ENCODE measurements around the gene ENPEP. TPM values are rescaled to one million over a fixed set of nuclear protein-coding genes. Genes with fewer than 3 reads are reported as not detected.

The ENPEP gene
- total and polyA plus RNA-seq, 2 donors from 2014 or later: 39.9 to 83.2 TPM

- FAIRE-seq (no peak), DNase-seq (no peak)
- Histone ChIP-seq H3K4me1 (ENCODE audit: control insufficient read depth in 2 of 3, insufficient read depth in 2 of 3, low read depth in 1 of 3, low read length in 3 of 3) (peaks cover 0 to 20% (median 4%) of the 10 kb centered on the region in 3 donors), H3K4me3 (ENCODE audit: low read length in 3 of 3) (peak overlapping the region in 1 of 3 donors; percentile 25), H3K36me3 (ENCODE audit: control insufficient read depth in 2 of 3, insufficient read depth in 3 of 3, low read length in 3 of 3) (no peaks in the 10 kb centered on the region), H3K27me3 (ENCODE audit: control insufficient read depth, insufficient read depth, low read length) (no peaks in the 10 kb centered on the region), H3K9ac (ENCODE audit: low read length in 3 of 3) (no peak overlapping the region), H3K9me3 (ENCODE audit: control insufficient read depth in 2 of 3, insufficient read depth in 1 of 3, low read length in 3 of 3) (no peaks in the 10 kb centered on the region), H3K27ac (ENCODE audit: low read depth in 2 of 2, low read length in 2 of 2) (peak overlapping the region in 1 of 2 donors; percentile 28)
- intact Hi-C loops (cut with DNase I): no loop called here
- TF ChIP-seq, protein P1, sequence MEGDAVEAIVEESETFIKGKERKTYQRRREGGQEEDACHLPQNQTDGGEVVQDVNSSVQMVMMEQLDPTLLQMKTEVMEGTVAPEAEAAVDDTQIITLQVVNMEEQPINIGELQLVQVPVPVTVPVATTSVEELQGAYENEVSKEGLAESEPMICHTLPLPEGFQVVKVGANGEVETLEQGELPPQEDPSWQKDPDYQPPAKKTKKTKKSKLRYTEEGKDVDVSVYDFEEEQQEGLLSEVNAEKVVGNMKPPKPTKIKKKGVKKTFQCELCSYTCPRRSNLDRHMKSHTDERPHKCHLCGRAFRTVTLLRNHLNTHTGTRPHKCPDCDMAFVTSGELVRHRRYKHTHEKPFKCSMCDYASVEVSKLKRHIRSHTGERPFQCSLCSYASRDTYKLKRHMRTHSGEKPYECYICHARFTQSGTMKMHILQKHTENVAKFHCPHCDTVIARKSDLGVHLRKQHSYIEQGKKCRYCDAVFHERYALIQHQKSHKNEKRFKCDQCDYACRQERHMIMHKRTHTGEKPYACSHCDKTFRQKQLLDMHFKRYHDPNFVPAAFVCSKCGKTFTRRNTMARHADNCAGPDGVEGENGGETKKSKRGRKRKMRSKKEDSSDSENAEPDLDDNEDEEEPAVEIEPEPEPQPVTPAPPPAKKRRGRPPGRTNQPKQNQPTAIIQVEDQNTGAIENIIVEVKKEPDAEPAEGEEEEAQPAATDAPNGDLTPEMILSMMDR (IDR thresholded peaks at IDR 0.05; ENCODE audit: borderline replicate concordance, extremely low read depth, insufficient read depth): no peak
Measured at GRCh38 chr4:110483516-110483915, 7.6 kb downstream of the ENPEP start.

DNA sequence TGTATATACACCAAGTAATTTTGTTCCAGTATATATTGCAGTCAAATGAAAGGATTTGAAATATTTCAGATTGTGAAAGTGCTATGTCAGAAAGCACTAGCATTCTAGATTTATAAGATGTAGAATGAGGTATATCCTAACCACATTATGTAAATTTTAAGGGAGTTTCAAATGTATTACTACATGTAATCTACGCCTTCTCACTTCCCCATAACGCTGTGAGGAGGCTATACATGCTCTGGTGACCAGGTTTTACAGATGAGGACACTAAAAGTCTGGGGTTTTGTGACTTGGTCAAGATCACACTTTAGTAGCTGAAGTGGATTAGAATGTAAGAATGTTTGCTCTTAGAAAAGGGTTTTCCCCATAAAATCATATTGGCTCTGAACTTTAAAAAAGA is 8.1 kb downstream of the ENPEP start:
- FAIRE-seq: no peak
- Histone ChIP-seq H3K4me3 (ENCODE audit: low read length in 3 of 3) (no peak overlapping the region), H3K27ac (ENCODE audit: low read depth in 2 of 2, low read length in 2 of 2) (peak overlapping the region in 1 of 2 donors; percentile 37), H3K9ac (ENCODE audit: low read length in 3 of 3) (no peak overlapping the region), H3K36me3 (ENCODE audit: control insufficient read depth in 2 of 3, insufficient read depth in 3 of 3, low read length in 3 of 3) (no peaks in the 10 kb centered on the region), H3K27me3 (ENCODE audit: control insufficient read depth, insufficient read depth, low read length) (no peaks in the 10 kb centered on the region), H3K9me3 (ENCODE audit: control insufficient read depth in 2 of 3, insufficient read depth in 1 of 3, low read length in 3 of 3) (no peaks in the 10 kb centered on the region), H3K4me1 (ENCODE audit: control insufficient read depth in 2 of 3, insufficient read depth in 2 of 3, low read depth in 1 of 3, low read length in 3 of 3) (peaks cover 0 to 24% (median 5%) of the 10 kb centered on the region in 3 donors)
- DNase-seq: no peak
- intact Hi-C loops (cut with DNase I): no loop called here
- TF ChIP-seq, protein P1 (IDR thresholded peaks at IDR 0.05; ENCODE audit: borderline replicate concordance, extremely low read depth, insufficient read depth): no peak

- peak overlapping the region; percentile 3 to 72 for H3K27ac ChIP-seq (ENCODE audit: low read depth in 2 of 2, low read length in 2 of 2)
- TF ChIP-seq, protein P1 (IDR thresholded peaks at IDR 0.05; ENCODE audit: borderline replicate concordance, extremely low read depth, insufficient read depth): no peak
- intact Hi-C loops (cut with DNase I): no loop called here
- DNase-seq: peak in 1 of 5 donors; percentile 55
- no peaks in the 10 kb centered on the region for H3K27me3 ChIP-seq (ENCODE audit: control insufficient read depth, insufficient read depth, low read length)
- no peak overlapping the region for H3K9ac ChIP-seq (ENCODE audit: low read length in 3 of 3)
- H3K36me3 ChIP-seq (ENCODE audit: control insufficient read depth in 2 of 3, insufficient read depth in 3 of 3, low read length in 3 of 3): no peaks in the 10 kb centered on the region
- FAIRE-seq: no peak
- no peak overlapping the region for H3K4me3 ChIP-seq (ENCODE audit: low read length in 3 of 3)
- H3K9me3 ChIP-seq (ENCODE audit: control insufficient read depth in 2 of 3, insufficient read depth in 1 of 3, low read length in 3 of 3): no peaks in the 10 kb centered on the region
- peaks cover 0 to 24% (median 5%) of the 10 kb centered on the region in 3 donors for H3K4me1 ChIP-seq (ENCODE audit: control insufficient read depth in 2 of 3, insufficient read depth in 2 of 3, low read depth in 1 of 3, low read length in 3 of 3)
Measured at GRCh38 chr4:110484767-110485166, 8.8 kb downstream of the ENPEP start.

GRCh38 chr4:110485452-110485851 is 9.5 kb downstream of the ENPEP start:
- no peaks in the 10 kb centered on the region for H3K9me3 ChIP-seq (ENCODE audit: control insufficient read depth in 2 of 3, insufficient read depth in 1 of 3, low read length in 3 of 3)
- TF ChIP-seq, protein P1 (IDR thresholded peaks at IDR 0.05; ENCODE audit: borderline replicate concordance, extremely low read depth, insufficient read depth): no peak
- H3K27me3 ChIP-seq (ENCODE audit: control insufficient read depth, insufficient read depth, low read length): no peaks in the 10 kb centered on the region
- no peak for DNase-seq
- intact Hi-C loops (cut with DNase I): no loop called here
- H3K4me3 ChIP-seq (ENCODE audit: low read length in 3 of 3): no peak overlapping the region
- no peak overlapping the region for H3K9ac ChIP-seq (ENCODE audit: low read length in 3 of 3)
- H3K27ac ChIP-seq (ENCODE audit: low read depth in 2 of 2, low read length in 2 of 2): peak overlapping the region in 1 of 2 donors; percentile 3
- FAIRE-seq: no peak
- H3K4me1 ChIP-seq (ENCODE audit: control insufficient read depth in 2 of 3, insufficient read depth in 2 of 3, low read depth in 1 of 3, low read length in 3 of 3): peaks cover 0 to 24% (median 5%) of the 10 kb centered on the region in 3 donors
- no peaks in the 10 kb centered on the region for H3K36me3 ChIP-seq (ENCODE audit: control insufficient read depth in 2 of 3, insufficient read depth in 3 of 3, low read length in 3 of 3)

Measured in kidney (tissue), 14 donors.